ENCODE measurements around the gene CCSAP. TPM values are rescaled to one million over a fixed set of nuclear protein-coding genes. Genes with fewer than 3 reads are reported as not detected.

The CCSAP gene
- polyA plus RNA-seq, 1 of the 3 experiments (the other 2 are of a cell fraction), result 1.8 TPM

GRCh38 chr1:229388897-229389580 lies 46.2 kb upstream of the CCSAP start:
- 0 out of 2 replicates have a peak overlapping the region, but pooled peaks have one; percentile 16 for H2AFZ ChIP-seq (ENCODE audit: low read depth)
- TF ChIP-seq, protein P1, sequence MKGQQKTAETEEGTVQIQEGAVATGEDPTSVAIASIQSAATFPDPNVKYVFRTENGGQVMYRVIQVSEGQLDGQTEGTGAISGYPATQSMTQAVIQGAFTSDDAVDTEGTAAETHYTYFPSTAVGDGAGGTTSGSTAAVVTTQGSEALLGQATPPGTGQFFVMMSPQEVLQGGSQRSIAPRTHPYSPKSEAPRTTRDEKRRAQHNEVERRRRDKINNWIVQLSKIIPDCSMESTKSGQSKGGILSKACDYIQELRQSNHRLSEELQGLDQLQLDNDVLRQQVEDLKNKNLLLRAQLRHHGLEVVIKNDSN (IDR thresholded peaks at IDR 0.05; ENCODE audit: borderline replicate concordance, low read depth), result no peak
- no peak for TF ChIP-seq RXRA (IDR thresholded peaks at IDR 0.05; ENCODE audit: borderline replicate concordance, low read depth)
- TF ChIP-seq PBX3 (IDR thresholded peaks at IDR 0.05), result peak; percentile 34
- no peaks in the 10 kb centered on the region for H3K9me2 ChIP-seq
- CTCF ChIA-PET, result no interaction called here
- H3K4me1 ChIP-seq (ENCODE audit: control insufficient read depth in 1 of 2, insufficient read depth in 2 of 2, low read depth in 1 of 2, low read length in 1 of 2), result no peaks in the 10 kb centered on the region; a peak in 1 of 4 replicates
- H3K27me3 ChIP-seq (ENCODE audit: insufficient read depth), result no peaks in the 10 kb centered on the region
- H3K79me2 ChIP-seq (ENCODE audit: insufficient read depth), result no peaks in the 10 kb centered on the region
- H3K9ac ChIP-seq, result no peak overlapping the region
- DNase-seq, result no peak
- H3K9me3 ChIP-seq, result no peaks in the 10 kb centered on the region
- H3K36me3 ChIP-seq (replicated peaks in 1 of 2; ENCODE audit: control insufficient read depth in 1 of 2, insufficient read depth in 2 of 2, low read length in 1 of 2), result no peaks in the 10 kb centered on the region
- 50% methylated on average over 7 of the region's 7 CpGs for WGBS (ENCODE audit: low lambda C conversion rate)
- peaks cover 7% of the 10 kb centered on the region for H3F3A ChIP-seq (replicated peaks; ENCODE audit: insufficient read depth)
- POLR2A ChIA-PET, result no interaction called here
- H3K4me3 ChIP-seq (ENCODE audit: low read depth in 2 of 2, low read length in 1 of 2), result no peak overlapping the region
- peak overlapping the region in 1 of 2 experiments; percentile 34; a peak in 1 of 4 replicates for H3K27ac ChIP-seq (ENCODE audit: low read depth in 2 of 2, low read length in 1 of 2)
- H3K4me2 ChIP-seq, result peak overlapping the region; percentile 52
- no peaks in the 10 kb centered on the region for H4K20me1 ChIP-seq (ENCODE audit: insufficient read depth)

DNA sequence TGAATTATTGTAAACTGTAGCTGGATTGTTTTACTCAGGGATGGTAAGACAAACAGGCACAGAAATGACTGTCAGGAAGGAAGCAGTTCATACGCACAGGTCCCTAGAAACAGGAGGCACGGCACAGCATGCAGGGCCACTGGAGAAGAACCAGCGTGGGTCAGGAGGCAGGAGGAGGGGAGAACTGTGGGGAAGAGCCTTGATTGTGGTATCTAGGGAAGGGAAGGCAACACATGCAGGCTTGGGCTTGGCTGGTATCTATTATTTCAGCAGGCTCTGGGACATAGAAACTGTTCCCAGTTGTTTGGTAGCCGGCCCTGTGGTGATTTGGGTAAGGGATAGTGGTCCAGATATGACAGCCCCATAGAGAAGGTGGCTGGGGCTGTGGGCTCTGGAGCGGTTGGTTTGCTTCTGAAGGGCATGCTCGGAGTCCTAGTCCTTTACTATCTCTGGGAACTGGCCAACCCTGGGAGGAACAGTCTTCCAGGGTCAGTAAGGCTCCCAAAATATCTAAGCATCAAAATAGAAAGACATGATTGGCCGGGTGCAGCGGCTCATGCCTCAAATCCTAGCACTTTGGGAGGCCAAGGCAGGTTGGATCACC lies 43.1 kb upstream of the CCSAP start:
- no peak overlapping the region for H3K27ac ChIP-seq (ENCODE audit: low read depth in 2 of 2, low read length in 1 of 2)
- peaks cover 7% of the 10 kb centered on the region for H3F3A ChIP-seq (replicated peaks; ENCODE audit: insufficient read depth)
- no peaks in the 10 kb centered on the region; a peak in 1 of 4 replicates for H3K4me1 ChIP-seq (ENCODE audit: control insufficient read depth in 1 of 2, insufficient read depth in 2 of 2, low read depth in 1 of 2, low read length in 1 of 2)
- H3K27me3 ChIP-seq (ENCODE audit: insufficient read depth), result no peaks in the 10 kb centered on the region
- ChIA-PET CTCF (no interaction called here), POLR2A (no interaction called here)
- WGBS (ENCODE audit: low lambda C conversion rate), result 67% methylated on average over 8 of the region's 8 CpGs
- no peaks in the 10 kb centered on the region for H3K79me2 ChIP-seq (ENCODE audit: insufficient read depth)
- no peak overlapping the region for H3K9ac ChIP-seq
- H3K9me2 ChIP-seq, result no peaks in the 10 kb centered on the region
- no peak overlapping the region for H2AFZ ChIP-seq (ENCODE audit: low read depth)
- no peak overlapping the region for H3K4me3 ChIP-seq (ENCODE audit: low read depth in 2 of 2, low read length in 1 of 2)
- no peaks in the 10 kb centered on the region for H3K9me3 ChIP-seq
- no peak overlapping the region for H3K4me2 ChIP-seq
- no peaks in the 10 kb centered on the region for H4K20me1 ChIP-seq (ENCODE audit: insufficient read depth)
- H3K36me3 ChIP-seq (replicated peaks in 1 of 2; ENCODE audit: control insufficient read depth in 1 of 2, insufficient read depth in 2 of 2, low read length in 1 of 2), result no peaks in the 10 kb centered on the region
- DNase-seq, result no peak
- no peak for TF ChIP-seq MEF2A (IDR thresholded peaks at IDR 0.05; ENCODE audit: borderline replicate concordance, low read depth)
- no peak for TF ChIP-seq TCF12 (IDR thresholded peaks at IDR 0.05)
- TF ChIP-seq FOXJ3 (CRISPR knock-in tag; IDR thresholded peaks at IDR 0.05), result no peak
- no peak for TF ChIP-seq RAD21 (IDR thresholded peaks at IDR 0.05; ENCODE audit: low read length)
- TF ChIP-seq TEAD4 (IDR thresholded peaks at IDR 0.05; ENCODE audit: borderline replicate concordance, insufficient read depth), result no peak
- no peak for TF ChIP-seq EP300 (IDR thresholded peaks at IDR 0.05; ENCODE audit: borderline replicate concordance in 1 of 2, low read depth in 1 of 2, low read length in 1 of 2)
- TF ChIP-seq, protein P2, sequence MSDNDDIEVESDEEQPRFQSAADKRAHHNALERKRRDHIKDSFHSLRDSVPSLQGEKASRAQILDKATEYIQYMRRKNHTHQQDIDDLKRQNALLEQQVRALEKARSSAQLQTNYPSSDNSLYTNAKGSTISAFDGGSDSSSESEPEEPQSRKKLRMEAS (IDR thresholded peaks at IDR 0.05; ENCODE audit: low read depth), result no peak
- TF ChIP-seq SIN3A (IDR thresholded peaks at IDR 0.05; ENCODE audit: borderline replicate concordance, low read depth, low read length), result no peak
- no peak for TF ChIP-seq PBX3 (IDR thresholded peaks at IDR 0.05)
- TF ChIP-seq EZH2phosphoT487 (IDR thresholded peaks at IDR 0.05; ENCODE audit: borderline replicate concordance, low read depth), result no peak
- no peak for TF ChIP-seq IRF3 (IDR thresholded peaks at IDR 0.05; ENCODE audit: low read depth, low read length)
- TF ChIP-seq, protein P3, sequence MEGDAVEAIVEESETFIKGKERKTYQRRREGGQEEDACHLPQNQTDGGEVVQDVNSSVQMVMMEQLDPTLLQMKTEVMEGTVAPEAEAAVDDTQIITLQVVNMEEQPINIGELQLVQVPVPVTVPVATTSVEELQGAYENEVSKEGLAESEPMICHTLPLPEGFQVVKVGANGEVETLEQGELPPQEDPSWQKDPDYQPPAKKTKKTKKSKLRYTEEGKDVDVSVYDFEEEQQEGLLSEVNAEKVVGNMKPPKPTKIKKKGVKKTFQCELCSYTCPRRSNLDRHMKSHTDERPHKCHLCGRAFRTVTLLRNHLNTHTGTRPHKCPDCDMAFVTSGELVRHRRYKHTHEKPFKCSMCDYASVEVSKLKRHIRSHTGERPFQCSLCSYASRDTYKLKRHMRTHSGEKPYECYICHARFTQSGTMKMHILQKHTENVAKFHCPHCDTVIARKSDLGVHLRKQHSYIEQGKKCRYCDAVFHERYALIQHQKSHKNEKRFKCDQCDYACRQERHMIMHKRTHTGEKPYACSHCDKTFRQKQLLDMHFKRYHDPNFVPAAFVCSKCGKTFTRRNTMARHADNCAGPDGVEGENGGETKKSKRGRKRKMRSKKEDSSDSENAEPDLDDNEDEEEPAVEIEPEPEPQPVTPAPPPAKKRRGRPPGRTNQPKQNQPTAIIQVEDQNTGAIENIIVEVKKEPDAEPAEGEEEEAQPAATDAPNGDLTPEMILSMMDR (IDR thresholded peaks at IDR 0.05), result no peak
